Trophoblast cell (in vitro differentiated cells and primary cell): Measurements from ENCODE around the gene MARCHF10.

Source experiments
- DNase-seq, 2 donors: peaks; one replicate each; pipeline ENCODE4 v3.0.0-alpha.2; 2016
- H2AFZ ChIP-seq: 2 replicates; pipeline ENCODE4 v1.6.1; 2013; ENCODE audit warnings: low read length, moderate library complexity, mild to moderate bottlenecking; ENCODE audit not compliant: insufficient read depth, poor library complexity
- H2AK5ac ChIP-seq: 2 replicates; pipeline ENCODE4 v1.6.1; 2013; ENCODE audit warnings: mild to moderate bottlenecking, low read length
- H2BK120ac ChIP-seq: 2 replicates; pipeline ENCODE4 v1.6.1; 2013; ENCODE audit warnings: low read length, mild to moderate bottlenecking, moderate library complexity; ENCODE audit not compliant: insufficient read depth, poor library complexity
- H2BK12ac ChIP-seq: 2 replicates; pipeline ENCODE4 v1.6.1; 2013; ENCODE audit warnings: mild to moderate bottlenecking, low read length, moderate library complexity
- H2BK5ac ChIP-seq: 2 replicates; pipeline ENCODE4 v1.6.1; 2013; ENCODE audit warnings: low read length, low read depth, moderate library complexity, mild to moderate bottlenecking; ENCODE audit not compliant: poor library complexity
- H3K14ac ChIP-seq: 2 replicates; pipeline ENCODE4 v1.6.1; 2013; ENCODE audit warnings: mild to moderate bottlenecking, low read length
- H3K18ac ChIP-seq: 2 replicates; pipeline ENCODE4 v1.6.1; 2013; ENCODE audit warnings: mild to moderate bottlenecking, low read length
- H3K23ac ChIP-seq: 2 replicates; pipeline ENCODE4 v1.6.1; 2013; ENCODE audit warnings: low read length
- H3K27ac ChIP-seq: 2 replicates; pipeline ENCODE4 v1.5.1; 2013; ENCODE audit warnings: low read depth, mild to moderate bottlenecking, inconsistent platforms, low read length, moderate library complexity
- H3K27me3 ChIP-seq: 2 replicates; pipeline ENCODE4 v1.6.1; 2013; ENCODE audit warnings: inconsistent platforms, mild to moderate bottlenecking, low read length, moderate library complexity; ENCODE audit not compliant: insufficient read depth
- H3K36me3 ChIP-seq, 2 experiments: 1 replicate in 1 of 2; 2 replicates in 1 of 2; pipeline ENCODE4 v1.6.1; 2013; ENCODE audit warnings: low read length in 2 of 2, mild to moderate bottlenecking in 2 of 2, moderate library complexity in 1 of 2; ENCODE audit not compliant: insufficient read depth in 2 of 2, control insufficient read depth in 1 of 2
- H3K4ac ChIP-seq: 2 replicates; pipeline ENCODE4 v1.6.1; 2013; ENCODE audit warnings: low read depth, mild to moderate bottlenecking, low read length, moderate library complexity
- H3K4me1 ChIP-seq, 2 experiments: 1 replicate in 1 of 2; 2 replicates in 1 of 2; pipeline ENCODE4 v1.6.1; 2013; ENCODE audit warnings: low read length in 2 of 2, mild to moderate bottlenecking in 2 of 2, moderate library complexity in 1 of 2; ENCODE audit not compliant: insufficient read depth in 2 of 2, control insufficient read depth in 1 of 2
- H3K4me2 ChIP-seq: 2 replicates; pipeline ENCODE4 v1.6.1; 2013; ENCODE audit warnings: inconsistent platforms, mild to moderate bottlenecking, low read length, moderate library complexity
- H3K4me3 ChIP-seq: 2 replicates; pipeline ENCODE4 v1.5.1; 2013; ENCODE audit warnings: mild to moderate bottlenecking, low read depth, low read length, inconsistent platforms
- H3K79me1 ChIP-seq: one replicate; pipeline ENCODE4 v1.6.1; 2013; ENCODE audit warnings: low read length
- H3K79me2 ChIP-seq: 2 replicates; pipeline ENCODE4 v1.6.1; 2013; ENCODE audit warnings: low read length, mild to moderate bottlenecking; ENCODE audit not compliant: control insufficient read depth, insufficient read depth, poor library complexity
- H3K9ac ChIP-seq: 2 replicates; pipeline ENCODE4 v1.6.1; 2013; ENCODE audit warnings: mild to moderate bottlenecking, low read length
- H3K9me3 ChIP-seq: 2 replicates; pipeline ENCODE4 v1.6.1; 2013; ENCODE audit warnings: low read depth, mild to moderate bottlenecking, control low read depth, inconsistent platforms, low read length; ENCODE audit not compliant: insufficient read depth
- H4K12ac ChIP-seq: 2 replicates; pipeline ENCODE4 v1.6.1; 2013; ENCODE audit warnings: low read depth, mild to moderate bottlenecking, low read length, moderate library complexity
- H4K8ac ChIP-seq: 2 replicates; pipeline ENCODE4 v1.6.1; 2013; ENCODE audit warnings: low read depth, mild to moderate bottlenecking, low read length, moderate library complexity
- H4K91ac ChIP-seq: one replicate; pipeline ENCODE4 v1.6.1; 2013; ENCODE audit warnings: low read depth, mild to moderate bottlenecking, low read length, moderate library complexity
- WGBS: extraction: QIAGEN DNeasy Blood & Tissue Kit; methylation state at CpG from one replicate; pipeline ENCODE4 v1.1.7; 2013; ENCODE audit warnings: missing lambda C conversion rate; ENCODE audit not compliant: insufficient read length, insufficient coverage; ENCODE audit errors: extremely low coverage; 5-methylcytosine and 5-hydroxymethylcytosine counted together

Gene MARCHF10

DNA sequence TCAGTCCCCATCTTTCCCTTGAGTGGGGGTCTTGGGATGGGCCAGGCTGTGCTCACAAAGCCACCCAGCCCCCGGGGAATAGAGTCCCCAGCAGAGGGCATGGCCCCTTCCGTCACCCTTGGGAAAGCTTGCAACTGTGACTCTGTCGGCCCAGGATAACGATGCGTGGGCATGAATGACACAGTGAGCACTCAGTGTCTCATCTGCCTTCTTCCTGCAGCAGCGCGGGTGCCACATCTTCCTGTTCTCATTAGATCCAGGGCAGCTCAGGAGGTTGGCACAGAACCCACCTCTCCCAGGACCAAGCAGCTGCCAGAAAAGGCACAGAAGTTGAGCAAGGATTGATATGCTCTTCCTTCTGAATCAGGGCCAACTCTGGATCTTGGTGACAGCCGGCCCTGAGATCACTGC, 95.9 kb downstream of the MARCHF10 start:
- Histone ChIP-seq H3K27me3 (no peaks in the 10 kb centered on the region), H3K4me1 (peaks cover 13% of the 10 kb centered on the region in 2 experiments)
- WGBS: no CpG with 5 or more reads among the region's 8 CpGs

DNA sequence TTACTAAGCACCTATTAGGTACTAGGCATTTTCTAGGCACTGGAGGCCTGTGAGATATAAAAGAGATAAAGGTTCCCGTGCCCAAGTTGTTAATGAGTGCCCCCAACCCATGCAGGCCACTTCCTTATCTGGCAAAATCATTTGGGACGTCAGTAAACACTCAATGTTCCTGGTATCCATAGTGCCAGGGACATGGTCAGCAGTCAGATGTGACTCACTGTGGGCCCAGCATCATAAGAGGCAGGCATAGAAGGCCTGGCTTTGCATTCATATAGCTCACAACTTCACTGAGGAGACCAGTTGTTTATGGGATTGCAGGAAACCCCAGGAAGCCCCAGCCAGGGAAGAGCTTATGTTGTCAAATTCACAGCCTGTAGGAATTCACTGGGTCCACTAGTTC, 99.5 kb downstream of the MARCHF10 start:
- Histone ChIP-seq H3K9me3 (peaks cover 3% of the 10 kb centered on the region), H3K79me2 (peaks cover 19% of the 10 kb centered on the region), H3K14ac (no peak overlapping the region), H4K91ac (no peak overlapping the region), H3K4me2 (no peak overlapping the region), H3K4me3 (no peak overlapping the region), H2BK120ac (no peak overlapping the region), H2AK5ac (no peak overlapping the region), H3K18ac (no peak overlapping the region), H3K36me3 (peaks cover 2% of the 10 kb centered on the region in 2 experiments), H3K4ac (no peak overlapping the region), H2BK12ac (no peak overlapping the region), H3K9ac (no peak overlapping the region), H3K27ac (no peak overlapping the region), H2AFZ (no peak overlapping the region), H3K79me1 (peaks cover 33% of the 10 kb centered on the region), H2BK5ac (no peak overlapping the region), H3K27me3 (no peaks in the 10 kb centered on the region), H3K23ac (no peak overlapping the region), H4K12ac (no peak overlapping the region), H4K8ac (no peak overlapping the region), H3K4me1 (peaks cover 11 to 14% of the 10 kb centered on the region in 2 experiments)
- WGBS: no CpG with 5 or more reads among the region's 2 CpGs
- DNase-seq: no peak

More for the DNA sequence above, 95.9 kb downstream of the MARCHF10 start:
- Histone ChIP-seq H3K9ac (no peak overlapping the region), H2BK120ac (no peak overlapping the region), H3K18ac (no peak overlapping the region), H2BK5ac (no peak overlapping the region), H2AK5ac (no peak overlapping the region), H4K12ac (no peak overlapping the region), H4K8ac (no peak overlapping the region), H3K4me3 (no peak overlapping the region), H3K36me3 (peaks cover 2% of the 10 kb centered on the region in 2 experiments), H3K79me2 (peaks cover 2% of the 10 kb centered on the region), H3K9me3 (peaks cover 3% of the 10 kb centered on the region), H3K4ac (no peak overlapping the region), H4K91ac (no peak overlapping the region), H3K23ac (no peak overlapping the region), H3K27ac (no peak overlapping the region), H3K14ac (no peak overlapping the region), H2AFZ (no peak overlapping the region), H3K79me1 (peaks cover 27% of the 10 kb centered on the region), H2BK12ac (no peak overlapping the region), H3K4me2 (no peak overlapping the region)
- DNase-seq: no peak

- no peak overlapping the region for H4K12ac ChIP-seq
- no peak overlapping the region for H3K23ac ChIP-seq
- no peak overlapping the region for H2AFZ ChIP-seq
- no peak overlapping the region for H3K4me3 ChIP-seq
- no peak for DNase-seq
- no peak overlapping the region for H2BK12ac ChIP-seq
- H2BK120ac ChIP-seq: no peak overlapping the region
- H4K91ac ChIP-seq: no peak overlapping the region
- peaks cover 35% of the 10 kb centered on the region for H3K79me1 ChIP-seq
- H3K79me2 ChIP-seq: peaks cover 19% of the 10 kb centered on the region
- H2AK5ac ChIP-seq: no peak overlapping the region
- peaks cover 11 to 20% of the 10 kb centered on the region in 2 experiments for H3K4me1 ChIP-seq
- WGBS: no CpG with 5 or more reads among the region's 9 CpGs
- H2BK5ac ChIP-seq: no peak overlapping the region
- no peak overlapping the region for H3K18ac ChIP-seq
- no peak overlapping the region for H3K4me2 ChIP-seq
- H3K4ac ChIP-seq: no peak overlapping the region
- H4K8ac ChIP-seq: no peak overlapping the region
- H3K36me3 ChIP-seq: peaks cover 2% of the 10 kb centered on the region in 2 experiments
- H3K14ac ChIP-seq: no peak overlapping the region
- no peaks in the 10 kb centered on the region for H3K27me3 ChIP-seq
- peaks cover 3% of the 10 kb centered on the region for H3K9me3 ChIP-seq
- no peak overlapping the region for H3K27ac ChIP-seq
- no peak overlapping the region for H3K9ac ChIP-seq
Measured at GRCh38 chr17:62707425-62707739, 100.7 kb downstream of the MARCHF10 start.

DNA sequence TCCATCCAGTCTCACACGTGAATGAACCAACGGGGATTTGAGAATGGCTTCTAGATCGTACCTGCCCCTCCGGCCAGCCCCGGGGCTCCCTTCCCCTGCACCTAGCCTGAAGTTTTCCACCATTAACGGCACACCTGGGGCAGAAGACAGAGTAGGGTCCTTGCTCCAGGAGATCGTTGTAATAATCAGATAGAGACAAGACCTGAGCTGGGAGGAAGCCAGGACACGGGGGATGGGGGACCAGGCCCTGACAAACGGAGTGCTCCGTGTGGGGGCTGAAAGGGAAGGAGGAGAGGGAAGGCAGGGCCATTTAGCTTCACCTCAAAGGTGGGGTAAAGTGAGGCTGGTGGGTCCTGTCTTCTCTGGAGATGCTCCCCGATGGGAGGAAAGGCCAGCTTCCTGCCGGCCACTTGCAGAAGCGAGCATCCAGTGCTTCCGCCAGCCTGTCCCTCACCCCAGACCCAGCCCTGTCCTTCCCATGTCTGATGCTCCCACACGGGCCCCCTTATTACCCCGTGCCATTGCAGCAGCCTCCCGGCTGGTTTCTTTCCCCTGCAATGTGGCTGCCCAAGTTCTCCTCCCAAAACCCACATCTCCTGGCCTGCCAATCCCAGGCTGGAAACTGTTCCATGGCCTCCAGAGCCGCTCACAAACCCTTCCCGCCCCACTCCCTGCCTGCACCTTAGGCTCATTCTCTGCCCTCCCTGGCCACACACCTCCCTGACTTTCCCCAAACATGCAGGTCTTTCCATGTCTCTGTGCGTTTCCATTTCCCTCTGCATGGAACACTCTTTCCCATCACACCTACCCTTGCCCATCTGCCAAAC, 101.3 kb downstream of the MARCHF10 start:
- no peak overlapping the region for H3K4me3 ChIP-seq
- peak overlapping the region; percentile 55 for H2BK12ac ChIP-seq
- H3K4me1 ChIP-seq: peaks cover 11 to 20% of the 10 kb centered on the region in 2 experiments
- DNase-seq: no peak
- no peak overlapping the region for H3K23ac ChIP-seq
- H3K4me2 ChIP-seq: peak overlapping the region; percentile 75
- peak overlapping the region; percentile 69 for H3K4ac ChIP-seq
- H3K14ac ChIP-seq: peak overlapping the region; percentile 70
- H3K9me3 ChIP-seq: peaks cover 3% of the 10 kb centered on the region
- H4K12ac ChIP-seq: no peak overlapping the region
- peak overlapping the region; percentile 40 for H2AK5ac ChIP-seq
- H3K9ac ChIP-seq: no peak overlapping the region
- peaks cover 19% of the 10 kb centered on the region for H3K79me2 ChIP-seq
- no peak overlapping the region for H3K27ac ChIP-seq
- H2AFZ ChIP-seq: no peak overlapping the region
- peak overlapping the region; percentile 71 for H3K18ac ChIP-seq
- peak overlapping the region; percentile 92 for H2BK120ac ChIP-seq
- H4K91ac ChIP-seq: peak overlapping the region; percentile 91
- H4K8ac ChIP-seq: peak overlapping the region; percentile 87
- H3K27me3 ChIP-seq: no peaks in the 10 kb centered on the region
- peak overlapping the region; percentile 43 for H2BK5ac ChIP-seq
- peaks cover 35% of the 10 kb centered on the region for H3K79me1 ChIP-seq
- no CpG with 5 or more reads among the region's 20 CpGs for WGBS
- H3K36me3 ChIP-seq: peaks cover 2% of the 10 kb centered on the region in 2 experiments
